ENCODE measurements around the gene EIF3C.
"Not testable (repeated sequence)": the region's sequence is repeated elsewhere in the genome, so short reads cannot be mapped to it uniquely, and the experiment has no call there.

The EIF3C gene

DNA sequence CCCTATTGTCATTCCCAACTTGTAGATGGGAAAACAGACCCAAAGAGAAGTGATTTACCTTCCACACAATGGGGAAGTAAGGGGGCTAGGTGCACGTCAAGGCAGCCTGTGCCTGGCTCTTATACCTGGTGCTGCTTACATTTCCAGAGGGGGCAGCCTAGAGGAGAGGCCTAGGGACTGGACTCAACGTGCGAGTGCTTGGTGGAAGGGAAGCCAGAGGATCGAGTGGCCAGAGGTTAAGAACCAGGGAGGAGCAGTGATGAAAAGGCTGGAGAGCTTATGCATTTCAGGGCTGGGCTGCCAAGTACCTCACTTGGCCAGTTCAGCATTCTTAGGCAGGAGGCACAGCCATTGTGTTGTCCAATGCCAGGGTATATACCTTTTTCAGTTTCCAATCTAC lies 71.1 kb downstream of the EIF3C start:
- not testable (repeated sequence) for H3K4me1 ChIP-seq (ENCODE audit: control insufficient read depth, low read depth, low read length); H3K36me3 ChIP-seq (ENCODE audit: control insufficient read depth, low read depth, low read length); H3K4me3 ChIP-seq (ENCODE audit: low read length); H3K9me3 ChIP-seq (ENCODE audit: control insufficient read depth, low read depth, low read length); H3K27ac ChIP-seq (ENCODE audit: low read length); H3K9ac ChIP-seq (ENCODE audit: low read length); H3K27me3 ChIP-seq (ENCODE audit: control insufficient read depth, insufficient read depth, low read length)
